Memory B cell (primary cell): ENCODE measurements around the gene C1orf115.
"Not testable (repeated sequence)": the region's sequence is repeated elsewhere in the genome, so short reads cannot be mapped to it uniquely, and the experiment has no call there.

Experiments used
- ATAC-seq: fragments of 150-1000 bp; cut with Tn5 transposase; 2 replicates; pipeline ENCODE4 v1.10.0; 2021; ENCODE audit warnings: low read depth, mild to moderate bottlenecking, moderate library complexity
- DNase-seq, 2 donors: peaks; one replicate each; pipeline ENCODE4 v3.0.0; 2022; ENCODE audit warnings: low spot score in 2 of 2
- H3K27ac Mint-ChIP-seq: one replicate; pipeline ENCODE4 v1.8.0; 2022; ENCODE audit warnings: mild to moderate bottlenecking, moderate library complexity, mixed read lengths
- H3K27me3 Mint-ChIP-seq: one replicate; pipeline ENCODE4 v1.8.0; 2022; ENCODE audit warnings: mixed read lengths
- H3K36me3 Mint-ChIP-seq: one replicate; pipeline ENCODE4 v1.8.0; 2022; ENCODE audit warnings: mild to moderate bottlenecking, mixed read lengths
- H3K4me1 Mint-ChIP-seq: one replicate; pipeline ENCODE4 v1.8.0; 2022; ENCODE audit warnings: mixed read lengths
- H3K4me3 Mint-ChIP-seq: one replicate; pipeline ENCODE4 v1.8.0; 2022; ENCODE audit warnings: mild to moderate bottlenecking, moderate library complexity, mixed read lengths
- H3K9me3 Mint-ChIP-seq: one replicate; pipeline ENCODE4 v1.8.0; 2022; ENCODE audit warnings: mixed read lengths

The C1orf115 gene

GRCh38 chr1:220683716-220684115 lies 6.4 kb upstream of the C1orf115 start:
- not testable (repeated sequence) for H3K27ac Mint-ChIP-seq, ATAC-seq, H3K27me3 Mint-ChIP-seq, H3K4me3 Mint-ChIP-seq, DNase-seq, H3K9me3 Mint-ChIP-seq, H3K4me1 Mint-ChIP-seq, H3K36me3 Mint-ChIP-seq

- H3K4me1 Mint-ChIP-seq = peaks cover 2% of the 10 kb centered on the region
- H3K9me3 Mint-ChIP-seq = no peaks in the 10 kb centered on the region
- ATAC-seq (no peak), DNase-seq (no peak)
- H3K27me3 Mint-ChIP-seq = peaks cover 2% of the 10 kb centered on the region
- H3K27ac Mint-ChIP-seq = no peak overlapping the region
- H3K36me3 Mint-ChIP-seq = no peaks in the 10 kb centered on the region
- H3K4me3 Mint-ChIP-seq = no peak overlapping the region
These were observed 5.3 kb upstream of the C1orf115 start for GRCh38 chr1:220684890-220685289.

- no peaks in the 10 kb centered on the region for H3K36me3 Mint-ChIP-seq
- no peak overlapping the region for H3K4me3 Mint-ChIP-seq
- peaks cover 2% of the 10 kb centered on the region for H3K27me3 Mint-ChIP-seq
- H3K9me3 Mint-ChIP-seq = no peaks in the 10 kb centered on the region
- peaks cover 4% of the 10 kb centered on the region for H3K4me1 Mint-ChIP-seq
- no peak for ATAC-seq
- no peak overlapping the region for H3K27ac Mint-ChIP-seq
- no peak for DNase-seq
These were observed 4.3 kb upstream of the C1orf115 start for GRCh38 chr1:220685879-220686278.

GRCh38 chr1:220687809-220688208 lies 2.4 kb upstream of the C1orf115 start:
- no peak for DNase-seq
- no peaks in the 10 kb centered on the region for H3K36me3 Mint-ChIP-seq
- H3K4me3 Mint-ChIP-seq = no peak overlapping the region
- H3K27me3 Mint-ChIP-seq = peaks cover 3% of the 10 kb centered on the region
- no peak overlapping the region for H3K27ac Mint-ChIP-seq
- no peaks in the 10 kb centered on the region for H3K9me3 Mint-ChIP-seq
- peaks cover 10% of the 10 kb centered on the region for H3K4me1 Mint-ChIP-seq
- ATAC-seq = no peak

- no peaks in the 10 kb centered on the region for H3K36me3 Mint-ChIP-seq
- H3K9me3 Mint-ChIP-seq = no peaks in the 10 kb centered on the region
- ATAC-seq = no peak
- peak overlapping the region; percentile 97 for H3K4me3 Mint-ChIP-seq
- no peak for DNase-seq
- H3K4me1 Mint-ChIP-seq = peaks cover 13% of the 10 kb centered on the region
- peaks cover 5% of the 10 kb centered on the region for H3K27me3 Mint-ChIP-seq
- no peak overlapping the region for H3K27ac Mint-ChIP-seq
These were observed 497 bp upstream of the C1orf115 start for GRCh38 chr1:220689666-220690065.

- H3K4me3 Mint-ChIP-seq = peak overlapping the region; percentile 97
- ATAC-seq (no peak), DNase-seq (no peak)
- no peaks in the 10 kb centered on the region for H3K36me3 Mint-ChIP-seq
- H3K27ac Mint-ChIP-seq = no peak overlapping the region
- H3K9me3 Mint-ChIP-seq = no peaks in the 10 kb centered on the region
- peaks cover 13% of the 10 kb centered on the region for H3K4me1 Mint-ChIP-seq
- H3K27me3 Mint-ChIP-seq = peaks cover 5% of the 10 kb centered on the region
These were observed 1.0 kb downstream of the C1orf115 start for GRCh38 chr1:220691053-220691684.

GRCh38 chr1:220692436-220693228 lies 2.5 kb downstream of the C1orf115 start:
- Mint-ChIP-seq H3K27ac (no peak overlapping the region), H3K36me3 (peaks cover 3% of the 10 kb centered on the region), H3K4me1 (peaks cover 13% of the 10 kb centered on the region), H3K4me3 (no peak overlapping the region), H3K9me3 (no peaks in the 10 kb centered on the region), H3K27me3 (peaks cover 5% of the 10 kb centered on the region)
- DNase-seq = no peak
- no peak for ATAC-seq

- no peak overlapping the region for H3K27ac Mint-ChIP-seq
- no peak for DNase-seq
- no peak for ATAC-seq
- peaks cover 8% of the 10 kb centered on the region for H3K36me3 Mint-ChIP-seq
- H3K4me1 Mint-ChIP-seq = peaks cover 10% of the 10 kb centered on the region
- H3K9me3 Mint-ChIP-seq = no peaks in the 10 kb centered on the region
- no peak overlapping the region for H3K4me3 Mint-ChIP-seq
- H3K27me3 Mint-ChIP-seq = peaks cover 3% of the 10 kb centered on the region
These were observed 4.8 kb downstream of the C1orf115 start for GRCh38 chr1:220694866-220695382.

- Mint-ChIP-seq H3K27me3 (peaks cover 3% of the 10 kb centered on the region), H3K9me3 (no peaks in the 10 kb centered on the region), H3K27ac (no peak overlapping the region), H3K4me3 (no peak overlapping the region), H3K36me3 (peaks cover 8% of the 10 kb centered on the region), H3K4me1 (peaks cover 9% of the 10 kb centered on the region)
- DNase-seq (no peak), ATAC-seq (no peak)
These were observed 5.3 kb downstream of the C1orf115 start for GRCh38 chr1:220695426-220695825.

- H3K27me3 Mint-ChIP-seq = peaks cover 3% of the 10 kb centered on the region
- H3K4me3 Mint-ChIP-seq = no peak overlapping the region
- peaks cover 8% of the 10 kb centered on the region for H3K36me3 Mint-ChIP-seq
- DNase-seq = no peak
- H3K4me1 Mint-ChIP-seq = peaks cover 9% of the 10 kb centered on the region
- ATAC-seq = no peak
- no peak overlapping the region for H3K27ac Mint-ChIP-seq
- no peaks in the 10 kb centered on the region for H3K9me3 Mint-ChIP-seq
These were observed 6.2 kb downstream of the C1orf115 start for GRCh38 chr1:220696226-220696862.

GRCh38 chr1:220696863-220697231 lies 6.7 kb downstream of the C1orf115 start:
- ATAC-seq (no peak), DNase-seq (no peak)
- Mint-ChIP-seq H3K4me3 (no peak overlapping the region), H3K27ac (no peak overlapping the region), H3K27me3 (peaks cover 3% of the 10 kb centered on the region), H3K36me3 (peaks cover 8% of the 10 kb centered on the region), H3K9me3 (no peaks in the 10 kb centered on the region), H3K4me1 (peaks cover 7% of the 10 kb centered on the region)

- H3K27me3 Mint-ChIP-seq = peaks cover 6% of the 10 kb centered on the region
- no peak overlapping the region for H3K27ac Mint-ChIP-seq
- H3K4me3 Mint-ChIP-seq = no peak overlapping the region
- DNase-seq = no peak
- ATAC-seq = no peak
- H3K4me1 Mint-ChIP-seq = peaks cover 9% of the 10 kb centered on the region
- peaks cover 8% of the 10 kb centered on the region for H3K36me3 Mint-ChIP-seq
- H3K9me3 Mint-ChIP-seq = no peaks in the 10 kb centered on the region
These were observed 7.2 kb downstream of the C1orf115 start for GRCh38 chr1:220697326-220697725.

- no peak for ATAC-seq
- DNase-seq = no peak
- Mint-ChIP-seq H3K4me1 (peaks cover 5% of the 10 kb centered on the region), H3K36me3 (peaks cover 8% of the 10 kb centered on the region), H3K4me3 (no peak overlapping the region), H3K27me3 (peaks cover 4% of the 10 kb centered on the region), H3K27ac (no peak overlapping the region), H3K9me3 (no peaks in the 10 kb centered on the region)
These were observed 8.4 kb downstream of the C1orf115 start for GRCh38 chr1:220698607-220699016.

GRCh38 chr1:220699044-220699443 lies 8.9 kb downstream of the C1orf115 start:
- H3K27ac Mint-ChIP-seq = no peak overlapping the region
- no peak overlapping the region for H3K4me3 Mint-ChIP-seq
- H3K4me1 Mint-ChIP-seq = peaks cover 5% of the 10 kb centered on the region
- ATAC-seq (no peak), DNase-seq (no peak)
- H3K27me3 Mint-ChIP-seq = peaks cover 4% of the 10 kb centered on the region
- peaks cover 8% of the 10 kb centered on the region for H3K36me3 Mint-ChIP-seq
- no peaks in the 10 kb centered on the region for H3K9me3 Mint-ChIP-seq
